Fibroblast of skin of right quadriceps (primary cell): ENCODE measurements around the gene NECAB3.
"Not testable (repeated sequence)": the region's sequence is repeated elsewhere in the genome, so short reads cannot be mapped to it uniquely, and the experiment has no call there.

ENCODE experiments used
- DNase-seq: peaks from one replicate; pipeline ENCODE4 v3.0.0-alpha.2; 2013

NECAB3 gene

DNA sequence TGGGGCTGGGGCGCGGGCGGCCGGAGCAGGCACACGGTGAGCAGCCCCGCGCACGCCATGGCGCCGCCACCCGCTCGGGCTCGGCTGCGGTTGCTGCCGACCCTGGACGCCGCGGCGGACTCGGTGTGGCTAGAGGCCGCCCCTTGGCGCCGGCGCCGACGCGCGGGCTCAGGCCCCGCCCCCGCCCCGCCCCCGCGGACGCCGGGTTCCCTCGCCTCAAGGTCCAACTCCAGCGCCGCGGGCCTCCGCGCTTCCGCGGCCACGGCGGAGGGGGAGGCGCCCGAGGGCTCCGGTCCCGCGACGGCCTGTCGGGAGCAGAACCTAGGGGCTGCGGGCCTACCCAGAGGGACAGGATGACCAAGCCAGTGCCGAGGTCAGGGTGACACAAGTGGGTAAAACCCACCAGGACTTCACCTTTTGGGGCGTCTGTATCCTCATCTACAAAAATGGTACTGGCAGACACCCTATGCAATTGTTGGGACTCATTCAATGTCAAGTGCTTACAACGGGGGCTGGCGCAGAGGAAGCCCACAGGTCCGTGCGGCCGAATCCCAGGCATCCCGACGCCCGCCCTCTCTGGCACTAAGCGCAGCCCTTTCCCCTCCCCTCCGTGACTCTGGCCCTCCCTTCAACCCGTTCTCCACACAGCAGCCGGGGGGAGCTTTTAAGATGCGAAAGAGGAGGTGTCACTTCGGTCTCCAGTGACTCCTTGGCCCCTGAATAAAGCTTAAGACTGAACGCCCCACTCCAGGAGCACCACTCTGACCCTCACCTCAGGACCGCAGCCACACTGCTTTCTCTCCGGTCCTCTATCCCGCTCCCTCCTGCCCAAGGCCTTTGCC is at the start of gene NECAB3:
Gene NECAB3, minus strand, starts transcription at position 135 of the 842 bp plus-strand sequence. Its CDS starts 76 bp downstream, at position 59.
- peak; percentile 72 for DNase-seq

GRCh38 chr20:33721391-33722140 is 47.3 kb upstream of the NECAB3 start:
- DNase-seq = no peak

- DNase-seq = peak; percentile 99
These were observed 45.9 kb upstream of the NECAB3 start, which contains the start of gene PXMP4 for GRCh38 chr20:33719989-33720709. Gene PXMP4, minus strand, starts transcription at chr20:33720310. Its CDS starts 103 bp downstream, at chr20:33720207.

GRCh38 chr20:33719277-33719988 is 45.2 kb upstream of the NECAB3 start:
- DNase-seq = no peak

DNA sequence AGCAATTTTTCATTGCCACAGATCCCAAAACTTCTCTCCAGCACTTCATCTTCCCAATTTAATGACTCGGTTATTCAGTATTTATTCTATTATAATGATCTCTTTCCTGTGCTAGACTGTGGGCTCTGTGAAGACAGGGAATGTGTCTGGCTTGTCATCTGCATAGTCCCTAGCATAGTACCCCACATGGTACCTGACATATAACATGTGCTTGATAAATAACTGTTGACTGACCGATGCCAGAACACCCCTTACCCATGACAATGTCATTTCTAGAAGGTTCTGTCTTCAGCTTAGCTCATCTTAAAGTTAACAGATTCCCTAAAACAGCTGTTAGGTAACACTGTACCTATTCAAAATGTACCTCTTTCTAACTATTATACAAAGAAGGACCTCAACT is 42.3 kb upstream of the NECAB3 start:
- no peak for DNase-seq

GRCh38 chr20:33713865-33714367 is 39.7 kb upstream of the NECAB3 start:
- no peak for DNase-seq

DNA sequence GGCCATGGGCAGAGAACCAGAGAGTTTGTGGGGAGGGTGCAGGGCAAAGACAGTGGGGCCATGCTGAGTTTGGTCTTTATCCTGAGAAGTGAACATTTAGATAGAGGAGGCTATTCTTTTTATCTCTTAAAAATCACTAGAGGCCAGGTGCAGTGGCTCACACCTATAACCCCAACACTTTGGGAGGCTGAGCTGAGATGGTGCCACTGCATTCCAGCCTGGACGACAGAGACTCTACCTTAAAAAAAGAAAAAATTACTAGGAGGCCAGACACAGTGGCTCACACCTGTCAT is 37.2 kb upstream of the NECAB3 start:
- DNase-seq = no peak

GRCh38 chr20:33710681-33711445 is 36.6 kb upstream of the NECAB3 start:
- DNase-seq = no peak

GRCh38 chr20:33709905-33710541 is 35.8 kb upstream of the NECAB3 start:
- no peak for DNase-seq

DNA sequence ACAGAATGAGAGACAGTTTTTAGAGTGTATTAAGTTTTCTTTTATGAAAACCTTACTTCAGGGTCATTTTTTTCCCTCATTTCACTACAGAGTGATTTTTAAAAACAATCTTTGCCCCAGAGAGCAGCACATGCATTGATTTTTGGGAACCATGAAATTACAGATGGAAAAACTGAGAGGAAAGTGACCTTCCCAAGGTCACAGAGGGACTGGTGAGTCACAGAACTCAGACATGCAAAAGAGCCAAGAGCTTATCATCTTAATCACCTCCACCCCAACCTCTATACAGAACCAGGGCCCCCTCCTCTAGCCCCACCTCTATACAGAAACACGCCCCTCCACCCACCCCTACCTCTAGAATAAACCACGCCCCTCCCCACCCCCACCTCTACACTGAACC is 35.2 kb upstream of the NECAB3 start:
- no peak for DNase-seq

GRCh38 chr20:33707668-33708067 is 33.4 kb upstream of the NECAB3 start:
- DNase-seq = no peak

- DNase-seq = no peak
These were observed 30.1 kb upstream of the NECAB3 start for GRCh38 chr20:33704197-33704924.

DNA sequence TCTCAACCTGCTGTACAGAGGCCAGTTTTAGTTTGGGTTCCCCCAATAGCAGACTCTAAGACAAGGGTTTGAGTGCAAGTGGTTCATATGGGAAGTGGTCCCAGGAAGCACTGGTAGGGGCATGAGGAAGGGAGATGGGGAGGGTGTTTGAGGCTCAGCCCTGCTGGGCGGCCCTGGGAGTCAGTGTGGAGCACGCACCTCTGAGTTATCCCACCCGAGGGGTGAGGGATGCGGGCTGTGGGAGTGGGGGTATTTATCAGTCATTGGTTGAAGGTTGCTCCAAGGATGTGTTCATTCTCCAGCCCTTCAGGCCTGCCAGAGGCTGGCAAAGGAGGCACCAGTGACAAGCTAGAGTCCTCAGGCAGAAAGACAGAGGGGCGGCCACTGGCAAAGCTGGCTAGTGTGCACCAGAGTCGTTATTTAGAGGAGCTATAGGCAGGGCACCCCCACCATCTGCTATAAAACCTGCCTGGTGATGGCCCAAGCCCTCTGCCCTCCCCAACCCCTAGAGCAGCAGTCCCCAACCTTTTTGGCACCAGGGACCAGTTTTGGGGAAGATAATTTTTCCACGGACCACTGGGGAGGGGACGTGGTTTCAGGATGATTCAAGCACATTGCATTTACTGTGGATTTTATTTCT is 29.4 kb upstream of the NECAB3 start:
- DNase-seq = no peak

- no peak for DNase-seq
These were observed 28.6 kb upstream of the NECAB3 start for GRCh38 chr20:33702861-33703260.

- no peak for DNase-seq
These were observed 27.6 kb upstream of the NECAB3 start for GRCh38 chr20:33701629-33702450.

DNA sequence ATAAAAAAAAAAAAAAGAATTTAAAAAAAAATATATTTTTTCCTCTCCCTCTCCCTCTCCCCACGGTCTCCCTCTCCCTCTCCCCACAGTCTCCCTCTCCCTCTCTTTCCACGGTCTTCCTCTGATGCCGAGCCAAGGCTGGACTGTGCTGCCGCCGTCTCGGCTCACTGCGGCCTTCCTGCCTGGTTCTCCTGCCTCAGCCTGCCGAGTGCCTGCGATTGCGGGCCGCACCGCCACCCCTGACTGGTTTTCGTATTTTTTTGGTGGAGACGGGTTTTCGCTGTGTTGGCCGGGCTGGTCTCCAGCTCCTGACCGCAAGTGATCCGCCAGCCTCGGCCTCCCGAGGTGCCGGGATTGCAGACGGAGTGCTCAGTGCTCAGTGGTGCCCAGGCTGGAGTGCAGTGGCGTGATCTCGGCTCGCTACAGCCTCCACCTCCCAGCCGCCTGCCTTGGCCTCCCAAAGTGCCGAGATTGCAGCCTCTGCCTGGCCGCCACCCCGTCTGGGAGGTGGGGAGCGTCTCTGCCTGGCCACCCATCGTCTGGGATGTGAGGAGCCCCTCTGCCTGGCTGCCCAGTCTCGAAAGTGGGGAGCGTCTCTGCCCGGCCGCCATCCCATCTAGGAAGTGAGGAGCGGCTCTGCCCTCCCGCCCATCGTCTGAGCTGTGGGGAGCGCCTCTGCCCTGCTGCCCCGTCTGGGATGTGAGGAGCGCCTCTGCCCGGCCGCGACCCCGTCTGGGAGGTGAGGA is 26.6 kb upstream of the NECAB3 start:
- not testable (repeated sequence) for DNase-seq

DNA sequence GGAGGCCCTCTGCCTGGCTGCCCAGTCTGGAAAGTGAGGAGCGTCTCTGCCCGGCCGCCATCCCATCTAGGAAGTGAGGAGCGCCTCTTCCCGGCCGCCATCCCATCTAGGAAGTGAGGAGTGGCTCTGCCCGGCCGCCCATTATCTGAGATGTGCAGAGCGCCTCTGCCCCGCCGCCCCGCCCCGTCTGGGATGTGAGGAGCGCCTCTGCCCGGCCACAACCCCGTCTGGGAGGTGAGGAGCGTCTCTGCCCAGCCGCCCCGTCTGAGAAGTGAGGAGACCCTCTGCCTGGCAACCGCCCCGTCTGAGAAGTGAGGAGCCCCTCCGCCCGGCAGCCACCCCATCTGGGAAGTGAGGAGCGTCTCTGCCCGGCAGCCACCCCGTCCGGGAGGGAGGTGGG is 24.7 kb upstream of the NECAB3 start:
- not testable (repeated sequence) for DNase-seq

GRCh38 chr20:33697129-33697528 is 22.9 kb upstream of the NECAB3 start:
- DNase-seq = peak; percentile 75
